ENCODE measurements around the gene TM4SF4.

TM4SF4 gene

DNA sequence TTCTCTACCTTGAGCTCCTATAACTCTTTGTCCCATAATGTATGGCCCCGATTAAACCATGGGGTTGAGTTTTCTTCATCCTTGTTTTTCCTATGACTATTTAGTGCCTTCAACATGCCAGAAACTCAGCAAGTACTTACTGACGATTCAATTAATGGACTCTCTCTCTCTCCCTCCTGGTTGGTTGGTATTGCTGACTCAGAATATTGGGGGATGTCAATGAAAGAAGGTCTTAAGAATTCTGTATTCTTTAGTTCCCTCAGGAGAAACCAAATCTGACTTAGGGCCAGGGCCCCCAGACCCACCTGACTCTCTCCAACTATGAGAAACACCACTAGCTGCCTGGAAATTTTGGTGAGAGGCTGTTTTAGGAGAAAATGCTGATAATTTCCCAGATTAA is 40.8 kb downstream of the TM4SF4 start:
- no peak for DNase-seq

DNA sequence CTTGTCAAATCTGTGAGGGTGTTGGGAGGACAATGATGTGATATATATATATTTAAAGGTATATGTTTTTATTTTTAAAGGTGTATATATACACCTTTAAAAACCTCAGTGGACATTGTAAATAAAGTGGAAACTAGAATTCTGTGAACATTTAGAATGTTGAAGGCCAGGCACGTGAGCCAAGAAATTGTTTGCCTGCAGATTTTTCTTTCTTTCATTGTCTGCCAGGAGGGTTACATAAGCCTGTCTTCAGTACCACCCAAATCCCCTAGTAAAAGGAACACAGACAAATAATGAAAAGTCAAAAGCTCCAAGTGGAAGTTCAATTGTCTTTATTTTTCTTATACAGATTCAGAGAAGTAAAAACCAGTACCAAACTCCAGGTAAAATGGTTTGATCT is 42.4 kb downstream of the TM4SF4 start:
- no peak for DNase-seq

- DNase-seq = no peak
Measured at GRCh38 chr3:149519912-149520311, 45.4 kb downstream of the TM4SF4 start.

GRCh38 chr3:149523512-149524299 is 49.2 kb downstream of the TM4SF4 start:
- no peak for DNase-seq

DNA sequence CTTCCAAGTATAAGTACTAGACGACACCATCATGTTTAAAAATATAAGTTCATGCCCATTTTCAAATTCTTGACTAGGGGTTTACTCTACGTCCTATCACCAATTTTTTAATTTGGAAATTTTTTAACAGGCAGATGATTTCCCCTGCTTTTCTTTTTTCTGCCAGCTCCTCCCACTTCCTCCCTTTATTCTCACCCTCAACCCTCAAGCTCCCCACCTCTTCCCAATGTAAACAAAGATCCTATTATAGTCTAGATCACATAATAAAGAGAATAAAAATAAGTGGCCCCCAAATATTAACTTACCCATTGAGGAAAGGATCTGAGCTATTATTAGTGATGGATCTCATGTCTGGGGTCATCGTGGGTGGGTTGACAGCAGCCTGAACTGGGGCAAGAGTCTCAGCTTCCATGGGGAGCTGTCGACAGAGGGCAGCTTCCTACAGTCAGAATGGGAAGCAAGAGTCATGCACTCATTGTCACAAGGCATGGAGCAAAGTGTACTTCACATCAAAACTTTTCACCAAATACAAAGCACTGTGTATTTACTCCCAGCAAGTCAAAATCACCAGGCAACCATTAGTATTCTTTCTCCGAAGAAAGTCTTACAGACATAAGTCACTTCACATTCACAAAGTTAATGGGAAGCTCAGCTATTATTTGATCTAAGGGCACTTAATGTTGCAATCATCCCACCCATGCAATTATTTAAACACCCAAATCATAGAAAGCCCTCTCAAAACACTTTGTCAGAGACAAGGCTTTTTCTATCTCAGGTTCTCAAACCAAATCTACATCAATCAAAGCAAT is 53.2 kb downstream of the TM4SF4 start:
- DNase-seq = peak; percentile 28

GRCh38 chr3:149528340-149528650 is 53.8 kb downstream of the TM4SF4 start:
- no peak for DNase-seq

GRCh38 chr3:149529099-149529498 is 54.6 kb downstream of the TM4SF4 start:
- no peak for DNase-seq

GRCh38 chr3:149532489-149533180 is 58.1 kb downstream of the TM4SF4 start:
- no peak for DNase-seq

DNA sequence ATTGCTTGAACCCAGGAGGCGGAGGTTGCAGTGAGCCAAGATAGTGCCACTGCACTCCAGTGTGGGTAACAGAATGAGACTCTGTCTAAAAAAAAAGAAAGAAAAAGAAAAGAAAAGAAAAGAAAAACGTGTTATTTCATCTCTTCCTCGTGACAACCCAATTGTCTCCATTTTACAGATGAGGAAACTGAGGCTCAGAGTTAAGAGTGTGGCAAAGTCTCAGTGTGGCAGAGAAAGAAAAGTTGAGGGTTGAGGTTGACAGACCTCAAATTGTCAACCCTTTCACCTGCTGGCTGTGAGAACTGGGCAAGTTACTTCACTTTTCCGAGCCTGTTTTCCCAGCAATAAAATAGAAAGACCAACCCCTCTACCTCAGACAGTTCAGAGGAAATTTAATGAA is 59.6 kb downstream of the TM4SF4 start:
- DNase-seq = no peak

- peak; percentile 95 for DNase-seq
Measured at GRCh38 chr3:149534671-149535332, 60.3 kb downstream of the TM4SF4 start.

DNA sequence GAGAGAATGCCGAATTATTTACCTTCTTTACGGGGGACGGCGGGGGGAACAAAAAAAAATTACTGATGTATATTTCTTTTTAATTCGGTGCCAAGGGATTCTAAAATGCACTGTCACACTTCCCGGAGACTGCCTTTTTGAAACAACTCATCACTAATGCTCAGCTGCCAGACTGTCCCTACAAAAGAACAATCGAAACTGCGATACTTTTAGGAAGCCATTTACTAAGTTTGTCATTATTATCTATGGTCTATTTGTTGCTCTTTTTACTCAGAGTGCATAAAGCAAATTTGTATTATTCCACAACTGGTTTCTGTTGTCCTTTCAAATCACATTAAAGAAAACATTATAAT is 60.8 kb downstream of the TM4SF4 start:
- peak; percentile 26 for DNase-seq

DNA sequence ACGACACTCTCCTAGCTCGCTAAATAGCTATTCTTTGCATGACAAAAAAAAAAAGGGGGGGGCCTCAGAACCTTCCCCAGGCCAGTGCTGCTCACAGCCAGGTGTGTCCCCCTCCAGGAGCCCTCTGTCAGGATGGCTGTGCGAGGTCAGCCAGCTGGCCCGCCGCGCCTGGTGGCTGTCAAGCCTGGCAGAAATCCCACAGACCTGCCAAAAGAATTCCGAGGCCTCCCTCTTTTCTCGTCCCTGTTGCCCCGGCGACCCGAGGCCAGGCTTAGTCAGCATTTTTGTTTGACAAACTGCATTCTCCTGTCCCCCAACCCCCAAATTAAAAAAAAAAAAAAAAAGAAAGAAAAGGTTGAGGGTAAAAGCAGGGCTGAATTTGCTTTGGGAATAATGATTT is 61.9 kb downstream of the TM4SF4 start:
- no peak for DNase-seq

DNA sequence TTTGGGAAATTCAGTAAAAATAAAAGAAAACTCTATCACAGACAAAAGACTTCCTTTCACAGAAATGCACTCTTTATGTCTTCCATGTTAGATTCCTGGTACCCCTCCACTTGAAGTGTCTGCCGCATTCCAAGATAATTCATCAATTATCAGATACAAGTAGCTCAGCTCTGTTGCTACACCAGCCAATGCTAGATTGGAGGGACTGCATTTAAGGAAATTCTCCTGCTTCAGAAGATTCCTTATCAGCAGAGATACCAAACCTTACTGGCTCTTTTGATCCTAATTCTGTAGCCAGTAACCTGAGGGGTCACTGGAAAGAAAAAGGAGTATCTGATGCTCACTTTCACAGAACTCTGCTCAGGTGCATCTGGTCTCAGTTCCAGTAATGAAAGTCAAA is 63.9 kb downstream of the TM4SF4 start:
- DNase-seq = no peak

DNA sequence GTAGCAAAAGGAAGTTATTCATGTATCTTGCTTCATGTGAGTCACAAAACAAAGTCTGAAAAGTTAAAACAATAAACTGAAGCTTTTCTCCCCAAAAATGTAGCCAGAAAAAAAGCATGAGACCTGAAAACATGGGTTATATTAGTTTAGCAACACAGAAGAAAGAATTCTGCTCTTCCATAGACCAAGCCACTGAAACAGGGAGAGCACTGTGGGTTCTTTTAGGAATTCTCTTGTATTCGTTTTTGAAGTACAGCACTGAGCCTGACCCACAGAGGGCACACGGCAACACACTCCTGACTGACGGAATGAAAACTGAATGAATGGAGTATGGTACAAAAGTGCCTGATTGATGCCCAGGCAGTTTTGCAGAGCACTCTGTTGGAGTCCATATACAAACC is 66.6 kb downstream of the TM4SF4 start:
- no peak for DNase-seq

DNA sequence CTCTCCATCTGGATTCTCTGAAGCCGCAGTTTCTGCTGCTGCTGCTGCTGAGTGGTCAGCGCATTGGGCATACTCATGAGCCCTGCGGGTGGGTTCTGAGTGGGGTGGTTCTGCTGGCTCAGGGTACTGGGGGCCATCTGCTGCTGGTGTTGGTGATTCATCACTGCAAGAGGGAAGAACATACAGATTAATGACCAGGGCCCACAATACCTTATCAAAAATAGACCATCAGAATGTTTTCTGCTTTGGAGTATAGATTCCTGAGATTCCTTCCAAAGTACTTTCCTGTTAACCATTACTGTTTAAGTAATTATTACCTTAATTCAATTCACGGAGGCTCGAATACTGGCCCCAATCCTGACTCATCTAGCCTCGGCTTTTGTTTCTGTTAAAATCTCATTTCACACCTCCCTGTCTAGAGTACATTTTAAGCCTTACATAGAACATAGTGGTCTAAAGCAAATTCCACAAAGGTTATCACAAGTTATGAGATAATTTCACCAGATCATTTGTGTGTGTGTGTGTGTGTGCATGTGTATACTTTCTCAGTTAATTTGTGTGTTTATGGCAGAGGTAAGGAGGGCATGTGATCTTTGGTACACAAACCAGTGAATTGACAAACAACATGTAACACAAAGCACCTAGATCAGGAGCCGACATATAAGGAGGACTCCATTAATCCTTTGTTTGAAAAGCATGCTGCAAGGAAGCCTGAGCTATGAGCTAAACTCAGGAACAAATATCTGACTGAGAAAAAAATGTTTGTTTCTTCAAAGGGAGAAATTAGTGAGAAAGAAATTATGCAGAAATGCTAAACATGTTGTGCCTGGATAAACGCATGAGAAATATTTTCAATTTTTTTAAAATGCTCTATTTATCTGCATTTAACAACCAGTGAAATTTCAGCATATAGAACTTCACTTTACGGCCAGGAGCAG is 68.1 kb downstream of the TM4SF4 start:
- no peak for DNase-seq

DNA sequence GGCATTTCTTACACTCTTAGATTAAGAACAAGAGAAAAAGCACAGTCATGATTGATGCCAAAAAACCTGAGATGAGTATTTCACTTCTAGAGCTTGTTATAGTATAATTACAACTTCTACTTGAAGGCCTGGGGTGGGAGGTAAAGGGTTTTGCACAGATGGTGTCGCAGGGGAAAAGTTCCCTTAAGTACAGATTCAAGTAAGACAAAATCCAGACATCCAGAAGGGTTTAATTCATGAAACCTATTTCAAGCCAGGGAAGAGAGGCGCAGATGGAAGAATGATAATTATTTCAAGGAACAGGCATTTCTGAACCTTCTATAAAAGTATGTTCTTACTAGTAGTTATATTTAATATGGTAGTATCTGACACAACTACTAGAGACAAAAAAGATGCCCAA is 70.6 kb downstream of the TM4SF4 start:
- DNase-seq = no peak

- DNase-seq = no peak
Measured at GRCh38 chr3:149547413-149547812, 72.9 kb downstream of the TM4SF4 start.

DNA sequence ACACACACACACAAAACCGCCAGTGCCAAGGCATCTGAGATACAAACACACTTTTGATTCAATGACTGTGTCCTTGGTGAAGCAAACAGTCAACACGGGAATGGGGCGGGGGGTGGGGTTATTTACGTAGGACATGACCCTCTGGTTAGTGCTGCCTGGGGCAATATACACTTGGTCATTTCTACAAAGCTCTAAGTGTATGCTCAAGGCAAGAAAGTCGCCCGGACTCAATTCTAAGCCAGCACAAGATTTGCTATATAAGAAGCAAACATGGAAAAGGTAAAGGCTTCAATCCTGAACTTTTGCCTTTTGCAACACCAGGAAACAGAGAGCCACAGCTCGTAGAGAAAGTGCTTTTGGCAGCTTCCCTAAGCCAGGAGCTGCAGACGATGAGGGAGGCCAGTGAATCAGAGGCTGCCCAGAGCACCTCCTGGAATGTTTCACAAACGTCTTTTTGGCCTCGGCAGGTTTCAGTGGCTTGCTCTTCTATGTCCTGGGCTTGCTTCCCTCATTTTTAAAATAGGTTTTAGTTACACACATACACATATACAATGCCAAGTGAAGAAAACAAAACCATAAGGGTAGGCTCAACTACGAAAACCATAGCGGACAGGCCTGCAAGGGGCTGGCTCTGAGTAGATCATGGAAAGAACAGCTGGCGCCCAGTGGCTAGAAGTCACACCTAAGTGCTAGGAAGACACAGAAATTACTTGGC is 73.6 kb downstream of the TM4SF4 start:
- no peak for DNase-seq

DNA sequence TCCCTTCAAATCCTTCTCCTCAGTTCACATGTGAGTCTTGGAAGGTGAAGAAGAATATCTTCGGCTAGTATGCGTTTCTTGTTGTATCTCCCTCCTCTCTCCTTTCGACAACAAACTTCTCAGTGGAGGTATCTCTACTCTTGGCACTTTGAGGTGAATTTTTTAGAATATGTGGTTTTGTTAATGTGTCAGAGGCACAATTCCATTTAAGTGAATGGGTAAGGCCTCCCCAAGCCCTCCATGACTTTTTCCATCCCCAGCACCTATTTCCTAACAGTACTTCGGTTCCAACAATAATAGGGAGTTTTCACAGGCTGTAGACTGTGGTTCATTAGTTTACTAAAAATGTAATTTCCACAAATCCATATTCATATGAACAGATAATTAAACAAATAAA is 74.2 kb downstream of the TM4SF4 start:
- DNase-seq = no peak

DNA sequence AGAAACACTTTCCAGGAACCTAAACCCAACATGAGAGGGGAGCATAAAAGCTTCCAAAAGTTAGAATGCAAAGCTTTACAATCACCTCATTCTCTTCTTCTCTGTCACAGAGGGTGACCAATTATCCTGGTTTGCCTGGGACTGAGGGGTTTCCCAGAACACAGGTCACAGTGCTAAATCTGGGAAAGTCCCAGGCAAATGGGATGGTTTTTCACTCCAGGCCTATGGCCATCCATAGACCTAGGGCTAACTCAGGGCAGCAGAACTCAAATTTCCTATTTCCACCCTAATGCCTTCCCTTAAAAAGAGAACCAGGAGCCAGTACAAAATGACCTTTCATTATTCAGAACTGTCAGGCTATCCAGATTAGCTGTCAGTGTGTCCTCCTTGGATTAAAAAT is 77.0 kb downstream of the TM4SF4 start:
- DNase-seq = no peak

DNA sequence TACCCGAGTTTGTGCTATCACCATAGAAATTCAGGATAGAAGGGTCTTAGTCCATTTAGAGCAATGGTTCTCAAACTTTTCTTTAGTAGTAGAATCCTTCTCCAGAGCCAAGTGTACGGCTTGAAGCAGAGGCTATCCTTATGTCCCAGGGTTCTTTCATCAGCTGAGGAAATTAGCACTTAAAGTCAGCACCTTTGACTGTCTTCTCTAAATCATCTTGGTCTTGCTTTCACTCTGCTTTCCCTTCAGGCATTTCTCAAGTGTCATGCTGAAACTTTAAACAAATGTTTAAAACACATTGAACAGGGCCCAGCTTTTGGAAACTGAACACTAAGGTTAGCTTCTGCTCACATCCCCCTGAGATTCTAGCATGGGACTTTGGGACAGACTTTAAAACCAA is 78.2 kb downstream of the TM4SF4 start:
- no peak for DNase-seq

Measured in NCI-H510A treated with DMSO at 0.1 percent for 48 hours (cell line).